DMS53 treated with DMSO at 0.1 percent for 48 hours (cell line): ENCODE data around the gene PPP4R3A.
"Not testable (repeated sequence)": the region's sequence is repeated elsewhere in the genome, so short reads cannot be mapped to it uniquely, and the experiment has no call there.

Experiments used
- DNase-seq: peaks from one replicate; lab custom pipeline; 2025; ENCODE audit not compliant: unreplicated experiment; lab: John Stamatoyannopoulos, UW

The PPP4R3A gene

DNA sequence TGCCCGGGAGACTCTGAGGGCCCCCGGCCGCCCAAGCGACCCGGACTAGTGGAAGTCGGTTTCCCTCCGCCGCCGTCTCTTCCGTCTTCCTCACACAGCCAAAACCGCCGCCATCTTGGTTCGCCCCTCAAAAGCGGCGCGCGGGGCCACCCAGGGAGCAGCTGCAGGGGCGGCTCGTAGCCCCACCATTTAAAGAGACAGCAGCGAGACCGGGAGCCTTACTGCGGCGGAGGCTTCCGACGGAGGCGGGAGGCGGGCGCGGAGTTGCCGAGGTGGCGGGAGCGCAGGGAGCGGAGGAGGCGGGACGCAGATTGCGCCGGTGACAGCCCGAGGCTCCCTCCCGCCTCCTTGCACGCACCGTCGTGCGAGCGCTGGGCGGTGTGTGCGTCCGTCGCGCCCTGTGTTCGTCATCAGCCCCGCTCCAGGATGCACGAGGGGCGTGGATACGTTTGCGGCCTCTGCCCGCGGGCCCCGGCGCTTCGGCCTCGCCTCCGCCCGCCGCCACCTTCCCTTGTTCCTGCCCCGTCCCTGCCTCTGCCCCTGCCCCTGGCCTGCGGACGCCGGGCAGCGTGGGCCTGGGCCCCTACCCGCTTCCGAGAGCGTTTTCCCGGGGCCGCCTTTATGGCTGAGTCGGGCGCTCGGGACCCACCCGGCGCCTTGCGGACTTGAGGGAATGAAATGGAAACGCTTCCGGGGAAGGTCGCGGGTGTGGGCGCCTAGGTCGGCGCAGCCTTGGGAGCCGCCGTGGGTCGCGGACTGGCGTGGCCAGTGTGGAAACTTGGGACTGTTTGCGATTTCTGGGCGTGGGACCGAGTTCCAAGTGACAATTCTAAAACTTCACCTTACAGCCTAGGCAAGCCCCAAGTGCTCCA lies at the start of gene PPP4R3A:
Gene PPP4R3A, minus strand, starts transcription at position 140 of the 872 bp plus-strand sequence. CDS start 663 bp downstream, outside the sequence.
- DNase-seq: peak; percentile 60

DNA sequence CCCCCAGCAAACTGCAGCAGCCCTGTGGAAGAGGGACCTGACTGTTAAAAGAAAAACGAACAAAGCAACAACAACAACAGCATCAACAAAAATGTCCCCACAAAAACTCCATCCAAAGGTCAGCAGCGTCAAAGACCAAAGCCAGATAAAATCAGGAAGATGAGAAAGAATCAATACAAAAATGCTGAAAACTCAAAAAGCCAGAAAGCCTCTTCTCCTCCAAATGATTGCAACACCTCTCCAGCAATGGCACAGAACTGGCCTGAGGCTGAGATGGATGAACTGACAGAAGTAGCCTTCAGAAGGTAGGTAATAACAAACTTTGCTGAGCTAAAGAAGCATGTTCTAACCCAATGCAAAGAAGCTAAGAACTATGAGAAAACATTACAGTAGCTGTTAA lies 45.4 kb upstream of the PPP4R3A start:
- no peak for DNase-seq

GRCh38 chr14:91554535-91555332 lies 44.6 kb upstream of the PPP4R3A start:
- DNase-seq: no peak

GRCh38 chr14:91548108-91548507 lies 38.0 kb upstream of the PPP4R3A start:
- DNase-seq: no peak

- DNase-seq: no peak
Observed at GRCh38 chr14:91545946-91546716, 36.0 kb upstream of the PPP4R3A start.

DNA sequence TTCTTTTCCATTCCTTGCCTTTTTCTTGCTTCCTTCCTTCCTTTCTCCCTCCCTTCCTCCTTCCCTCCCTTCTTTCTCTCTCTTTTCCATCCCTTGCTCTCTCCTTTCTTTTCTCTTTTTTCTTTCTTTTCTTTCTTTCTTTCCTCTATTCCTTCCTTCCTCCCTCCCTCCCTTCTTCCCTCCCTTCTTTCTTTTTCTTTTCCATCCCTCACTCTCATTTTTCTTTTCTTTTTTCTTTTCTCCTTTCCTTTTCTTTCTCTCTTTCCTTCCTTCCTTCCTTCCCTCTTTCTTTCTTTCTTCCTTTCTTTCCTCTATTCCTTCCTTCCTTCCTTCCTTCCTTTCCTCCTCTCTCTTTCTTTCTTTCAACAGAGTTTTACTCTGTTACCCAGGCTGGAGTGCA lies 35.1 kb upstream of the PPP4R3A start:
- DNase-seq: no peak

DNA sequence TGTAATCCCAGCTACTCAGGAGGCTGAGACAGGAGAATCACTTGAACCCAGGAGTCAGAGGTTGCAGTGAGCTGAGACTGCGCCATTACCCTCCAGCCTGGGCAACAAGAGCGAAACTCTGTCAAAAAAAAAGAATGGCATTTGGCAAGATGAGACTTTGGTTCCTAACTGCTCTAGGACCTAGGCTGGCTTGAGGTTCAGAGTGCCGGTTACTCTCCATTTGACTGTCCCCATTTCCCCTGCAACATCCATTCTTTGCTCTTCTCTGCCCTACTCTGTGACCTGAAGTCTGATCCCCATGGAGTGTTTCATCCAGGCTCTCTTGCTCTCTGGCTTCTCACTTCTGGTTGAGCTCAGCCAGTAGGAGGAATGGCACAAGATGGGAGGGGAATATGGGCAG lies 26.2 kb upstream of the PPP4R3A start:
- DNase-seq: no peak

GRCh38 chr14:91534059-91534458 lies 23.9 kb upstream of the PPP4R3A start:
- not testable (repeated sequence) for DNase-seq

DNA sequence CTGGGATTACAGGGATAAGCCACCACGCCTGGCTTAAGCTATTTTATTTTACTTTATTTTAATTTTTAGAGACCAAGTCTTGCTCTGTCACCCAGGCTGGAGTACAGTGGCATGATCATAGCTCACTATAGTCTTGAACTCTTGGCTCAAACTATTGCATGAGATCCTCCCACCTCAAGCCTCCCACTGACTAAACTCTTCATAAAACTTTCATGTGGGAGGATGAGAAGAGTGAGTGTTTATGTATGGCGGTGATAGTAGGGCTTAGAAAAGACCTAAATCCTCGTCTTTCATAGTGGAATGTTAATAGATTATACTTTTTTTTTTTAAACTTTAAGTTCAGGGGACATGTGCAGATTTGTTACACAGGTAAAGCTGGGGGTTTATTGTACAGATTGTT lies 23.5 kb upstream of the PPP4R3A start:
- no peak for DNase-seq

GRCh38 chr14:91523972-91524371 lies 13.9 kb upstream of the PPP4R3A start:
- DNase-seq: no peak

DNA sequence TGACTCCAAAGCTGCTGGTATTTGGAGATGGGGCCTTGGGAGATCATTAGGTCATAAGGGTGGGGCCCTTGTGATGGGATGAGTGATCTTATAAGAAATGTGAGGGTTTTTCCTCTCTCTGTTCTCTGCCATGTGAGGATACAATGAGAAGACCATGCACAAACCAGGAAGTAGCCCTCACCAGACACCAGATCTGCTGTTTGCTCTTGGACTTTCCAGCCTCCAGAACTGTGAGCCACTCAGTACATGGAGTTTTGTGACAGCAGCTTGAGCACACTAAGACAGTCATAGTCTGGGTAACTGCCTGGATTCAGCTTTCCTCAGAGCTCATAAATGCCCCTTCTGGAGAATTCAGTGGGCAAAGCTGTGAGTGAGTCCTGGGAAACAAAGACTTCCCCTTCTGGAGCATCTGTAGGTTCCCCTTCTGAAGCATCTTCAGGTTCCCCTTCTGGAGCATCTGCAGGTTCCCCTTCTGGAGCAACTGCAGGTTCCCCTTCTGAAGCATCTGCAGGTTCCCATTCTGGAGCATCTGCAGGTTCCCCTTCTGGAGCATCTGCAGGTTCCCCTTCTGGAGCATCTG lies 11.0 kb upstream of the PPP4R3A start:
- DNase-seq: no peak

DNA sequence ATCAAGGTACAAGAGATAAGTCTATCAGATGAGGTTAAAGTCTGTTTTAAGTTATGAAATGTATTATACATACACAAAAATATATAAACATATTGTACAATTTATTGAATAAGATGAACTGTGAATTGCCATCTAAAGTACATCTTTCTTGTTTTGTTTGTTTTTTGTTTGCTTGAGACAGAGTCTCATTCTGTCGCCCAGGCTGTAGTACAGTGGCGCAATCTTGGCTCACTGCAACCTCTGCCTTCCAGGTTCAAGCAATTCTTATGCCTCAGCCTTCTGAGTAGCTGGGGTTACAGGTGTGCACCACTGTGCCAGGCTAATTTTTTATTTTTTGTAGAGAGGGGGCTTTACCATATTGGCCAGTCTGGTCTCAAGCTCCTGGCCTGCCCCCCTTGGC lies 10.0 kb upstream of the PPP4R3A start:
- DNase-seq: no peak

DNA sequence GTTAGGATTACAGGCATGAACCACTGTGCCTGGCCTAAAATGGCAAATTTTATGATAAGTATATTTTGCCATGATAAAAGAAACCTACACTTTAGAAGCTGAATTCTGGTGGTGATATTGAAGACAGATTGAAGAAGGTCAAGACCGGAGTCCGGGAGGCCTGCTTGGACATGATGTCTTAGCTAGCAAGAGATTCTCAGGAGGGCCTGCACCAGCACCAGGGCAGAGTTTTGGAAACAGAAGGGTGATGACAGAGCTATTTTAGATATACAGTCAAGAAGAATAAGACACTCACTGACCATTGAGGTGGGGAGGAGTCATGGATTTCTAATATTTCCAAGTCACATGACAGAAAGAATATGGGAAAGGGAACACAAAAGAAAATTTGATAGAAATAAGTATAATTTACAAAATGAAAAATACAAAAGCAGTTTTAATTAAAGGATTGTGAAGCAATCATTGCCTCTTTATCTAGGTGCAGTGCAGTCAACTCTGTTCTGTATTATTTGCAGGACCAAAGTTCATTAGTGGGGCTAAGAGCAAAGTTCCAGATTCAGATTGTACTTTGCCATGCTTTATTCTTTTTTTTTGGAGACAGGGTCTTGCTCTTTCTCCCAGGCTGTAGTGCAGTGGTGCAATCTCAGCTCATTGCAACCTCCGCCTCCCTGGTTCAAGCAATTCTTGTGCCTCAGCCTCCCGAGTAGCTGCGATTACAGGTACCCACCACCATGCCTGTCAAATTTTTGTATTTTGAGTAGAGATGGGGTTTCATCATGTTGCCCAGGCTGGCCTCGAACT lies 9.3 kb upstream of the PPP4R3A start:
- no peak for DNase-seq

- no peak for DNase-seq
Observed at GRCh38 chr14:91516663-91517388, 6.7 kb upstream of the PPP4R3A start.

DNA sequence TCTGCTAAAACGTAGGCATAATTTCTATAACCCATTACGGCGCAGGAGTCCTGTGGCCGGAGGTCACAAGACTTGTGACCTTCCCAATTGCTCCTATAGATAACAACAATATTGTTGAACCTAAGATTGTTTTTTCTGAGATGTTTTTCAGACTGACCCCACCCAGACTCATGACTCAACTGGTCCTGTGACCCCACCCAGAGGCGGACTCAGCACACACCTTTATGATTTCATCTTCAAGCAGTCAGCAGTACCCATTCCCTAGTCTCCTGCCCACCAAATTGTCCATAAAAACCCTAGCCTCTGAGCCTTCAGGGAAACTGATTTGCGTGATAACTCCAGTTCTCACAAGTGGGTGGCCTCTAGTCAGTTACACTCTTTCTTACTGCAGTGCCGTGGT lies 5.9 kb upstream of the PPP4R3A start:
- DNase-seq: no peak

DNA sequence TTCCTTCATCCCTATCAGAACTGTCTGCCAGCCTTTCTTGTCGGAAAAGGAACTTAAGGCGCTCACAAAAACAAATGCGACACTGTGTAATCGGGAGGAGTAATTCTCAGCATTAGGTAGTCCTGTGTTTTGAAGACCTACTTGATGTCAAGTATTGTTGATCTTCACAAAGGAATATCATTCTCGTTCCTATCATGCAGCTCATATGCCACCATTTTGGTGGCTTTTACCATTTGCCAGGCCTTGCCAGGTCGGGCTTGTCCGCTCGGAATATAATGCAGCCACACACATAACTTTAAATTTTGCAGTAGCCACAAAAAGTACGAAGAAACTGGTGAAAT lies 903 bp upstream of the PPP4R3A start:
- DNase-seq: no peak

DNA sequence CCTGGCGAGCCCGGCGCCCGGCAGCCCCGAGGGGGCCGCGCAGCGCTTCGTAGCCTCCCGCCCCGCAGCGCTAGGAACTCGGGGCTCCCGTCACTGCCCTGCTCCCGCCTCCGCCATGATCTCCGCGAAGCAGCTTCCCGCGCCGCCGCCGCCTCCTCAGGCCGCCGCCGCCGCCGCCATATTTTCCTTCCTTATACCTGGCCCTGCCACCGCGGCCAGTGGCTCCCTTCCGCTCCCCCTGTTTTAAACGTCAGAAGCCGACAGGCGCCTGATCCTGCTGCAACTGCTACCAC lies 286 bp downstream of the PPP4R3A start:
- DNase-seq: no peak

DNA sequence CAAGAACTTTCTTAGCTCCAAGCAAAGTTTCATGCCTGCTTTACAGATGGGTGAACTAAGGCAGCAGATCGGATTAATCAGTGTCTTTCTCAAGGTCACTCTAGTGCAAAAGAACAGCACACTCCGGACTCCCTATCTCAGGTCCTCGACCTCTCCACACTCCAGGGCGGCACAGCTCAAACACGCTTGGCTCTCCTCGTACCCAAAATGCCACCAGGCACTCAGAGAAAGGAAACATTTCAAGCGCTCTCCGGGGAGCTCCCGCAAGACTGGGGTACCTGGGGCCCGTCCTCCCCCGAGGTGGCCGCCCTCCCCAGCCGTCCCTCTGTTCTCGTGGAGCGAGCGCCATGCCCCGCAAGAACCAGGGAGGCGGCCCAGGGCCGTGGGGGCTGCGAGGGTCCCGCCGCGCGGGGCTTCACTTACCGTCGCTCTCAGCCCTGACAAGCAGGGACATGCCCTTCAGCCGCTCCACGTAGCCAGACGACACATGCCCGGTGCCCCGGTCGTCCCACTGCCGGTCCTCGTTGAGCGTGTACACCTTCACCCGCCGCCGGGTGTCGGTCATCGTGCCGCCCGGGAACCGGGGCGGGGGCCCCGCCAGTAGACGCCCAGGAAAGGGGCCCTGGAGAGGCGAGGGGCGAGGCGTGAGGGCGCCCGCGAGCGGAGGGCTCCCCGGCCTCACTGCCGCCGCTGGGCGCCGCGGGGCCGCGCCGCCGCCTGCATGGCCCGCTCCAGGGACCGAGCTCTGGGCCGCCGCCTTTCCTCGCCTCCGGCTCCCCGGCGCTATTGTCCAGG lies 830 bp downstream of the PPP4R3A start:
- no peak for DNase-seq

GRCh38 chr14:91508105-91508504 lies 2.0 kb downstream of the PPP4R3A start:
- DNase-seq: no peak
